ENCODE measurements around the gene ALKBH8. TPM values are rescaled to one million over a fixed set of nuclear protein-coding genes. Genes with fewer than 3 reads are reported as not detected.

Gene ALKBH8
- 10 to 100 TPM in 1 of 4 donors, 1 to 10 TPM in 3; 5.8 to 11.1 (median 7.0) TPM for total RNA-seq
- polyA plus RNA-seq = 1 to 10 TPM; 1.2 to 3.6 (median 1.6) TPM

DNA sequence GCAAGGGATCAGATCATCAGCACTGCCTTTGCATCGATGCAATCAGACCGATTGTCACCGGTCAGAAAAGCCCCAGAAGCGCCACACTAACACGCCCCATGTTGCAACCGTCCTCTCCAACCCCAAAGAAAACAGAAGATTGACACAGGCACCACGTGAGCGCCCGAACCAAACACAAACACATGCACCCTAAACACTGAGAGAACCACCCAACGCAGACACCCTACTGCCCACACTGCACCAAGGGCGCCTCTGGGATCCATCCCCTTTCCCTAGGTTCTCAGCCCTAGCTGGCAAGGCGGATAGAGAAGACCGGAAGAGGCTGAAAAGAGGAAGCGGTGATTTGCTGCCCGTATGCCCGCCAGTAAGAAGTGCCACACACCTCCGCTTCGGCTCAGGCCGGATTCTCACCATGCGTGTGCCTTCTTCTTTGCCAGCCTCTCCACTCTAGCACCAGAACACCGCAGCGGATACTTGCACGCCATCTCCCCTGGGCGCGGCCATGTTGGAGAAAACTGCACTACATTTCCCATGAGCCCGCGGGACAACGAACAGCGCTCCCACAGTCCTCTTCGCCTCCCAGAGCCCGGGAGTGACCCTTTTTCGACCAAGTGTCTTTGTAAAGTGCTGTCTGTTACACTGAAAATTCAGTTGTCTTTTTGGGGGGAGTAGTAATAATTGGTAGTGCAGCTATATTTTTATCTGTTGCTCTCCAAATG is at the start of gene ALKBH8:
Gene ALKBH8 (minus strand): TSS at position 517 of the 719 bp plus-strand sequence. CDS start 4,842 bp downstream, outside the sequence.
- Histone ChIP-seq H3K9me3 (no peaks in the 10 kb centered on the region), H3K36me3 (no peaks in the 10 kb centered on the region), H3K4me1 (peaks cover 0 to 26% (median 23%) of the 10 kb centered on the region in 4 donors), H3K27ac (peak within 1 kb of the TSS; percentile 79 to 85 (median 80)), H3K27me3 (no peaks in the 10 kb centered on the region), H3K4me3 (peak within 1 kb of the TSS; percentile 77 to 94 (median 87))
- TF ChIP-seq POLR2A (IDR thresholded peaks at IDR 0.05) (no peak), POLR2AphosphoS5 (IDR thresholded peaks at IDR 0.05) (peak in 2 of 4 donors; percentile 31 to 59)
- peak; percentile 84 for DNase-seq
- 0 to 1% methylated on average over 32 of the region's 32 CpGs for WGBS, 2 donors
- intact Hi-C loops (cut with DNase I) = no loop called here

DNA sequence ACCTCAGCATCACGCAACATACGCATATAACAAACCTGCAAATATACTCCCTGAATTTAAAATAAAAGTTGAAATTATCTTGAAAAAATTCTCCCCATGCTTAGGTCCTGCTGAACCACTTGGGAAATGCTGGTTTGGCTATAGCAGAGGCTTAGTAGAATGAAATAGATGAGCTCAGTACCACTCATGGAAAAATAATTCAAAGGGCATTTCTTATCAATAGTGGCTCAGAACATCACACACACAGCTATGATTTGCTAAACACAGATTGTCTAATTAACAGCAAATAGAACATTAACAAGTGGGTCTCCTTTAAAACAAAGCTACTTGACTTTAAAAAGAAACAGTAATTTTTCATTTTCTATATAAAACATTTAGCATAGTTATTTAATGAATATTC is 46.9 kb upstream of the ALKBH8 start:
- 96 to 100% methylated on average over 2 of the region's 2 CpGs for WGBS, 2 donors
- H3K4me1 ChIP-seq = no peaks in the 10 kb centered on the region
- no peaks in the 10 kb centered on the region for H3K36me3 ChIP-seq
- TF ChIP-seq, protein P1, sequence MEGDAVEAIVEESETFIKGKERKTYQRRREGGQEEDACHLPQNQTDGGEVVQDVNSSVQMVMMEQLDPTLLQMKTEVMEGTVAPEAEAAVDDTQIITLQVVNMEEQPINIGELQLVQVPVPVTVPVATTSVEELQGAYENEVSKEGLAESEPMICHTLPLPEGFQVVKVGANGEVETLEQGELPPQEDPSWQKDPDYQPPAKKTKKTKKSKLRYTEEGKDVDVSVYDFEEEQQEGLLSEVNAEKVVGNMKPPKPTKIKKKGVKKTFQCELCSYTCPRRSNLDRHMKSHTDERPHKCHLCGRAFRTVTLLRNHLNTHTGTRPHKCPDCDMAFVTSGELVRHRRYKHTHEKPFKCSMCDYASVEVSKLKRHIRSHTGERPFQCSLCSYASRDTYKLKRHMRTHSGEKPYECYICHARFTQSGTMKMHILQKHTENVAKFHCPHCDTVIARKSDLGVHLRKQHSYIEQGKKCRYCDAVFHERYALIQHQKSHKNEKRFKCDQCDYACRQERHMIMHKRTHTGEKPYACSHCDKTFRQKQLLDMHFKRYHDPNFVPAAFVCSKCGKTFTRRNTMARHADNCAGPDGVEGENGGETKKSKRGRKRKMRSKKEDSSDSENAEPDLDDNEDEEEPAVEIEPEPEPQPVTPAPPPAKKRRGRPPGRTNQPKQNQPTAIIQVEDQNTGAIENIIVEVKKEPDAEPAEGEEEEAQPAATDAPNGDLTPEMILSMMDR (IDR thresholded peaks at IDR 0.05) = no peak
- TF ChIP-seq POLR2AphosphoS5 (IDR thresholded peaks at IDR 0.05) = no peak
- intact Hi-C loops (cut with DNase I) = no loop called here
- peaks cover 0 to 3% (median 0%) of the 10 kb centered on the region in 3 donors for H3K27me3 ChIP-seq
- no peak for DNase-seq
- no peak overlapping the region for H3K4me3 ChIP-seq
- H3K9me3 ChIP-seq = no peaks in the 10 kb centered on the region
- H3K27ac ChIP-seq = no peak overlapping the region

DNA sequence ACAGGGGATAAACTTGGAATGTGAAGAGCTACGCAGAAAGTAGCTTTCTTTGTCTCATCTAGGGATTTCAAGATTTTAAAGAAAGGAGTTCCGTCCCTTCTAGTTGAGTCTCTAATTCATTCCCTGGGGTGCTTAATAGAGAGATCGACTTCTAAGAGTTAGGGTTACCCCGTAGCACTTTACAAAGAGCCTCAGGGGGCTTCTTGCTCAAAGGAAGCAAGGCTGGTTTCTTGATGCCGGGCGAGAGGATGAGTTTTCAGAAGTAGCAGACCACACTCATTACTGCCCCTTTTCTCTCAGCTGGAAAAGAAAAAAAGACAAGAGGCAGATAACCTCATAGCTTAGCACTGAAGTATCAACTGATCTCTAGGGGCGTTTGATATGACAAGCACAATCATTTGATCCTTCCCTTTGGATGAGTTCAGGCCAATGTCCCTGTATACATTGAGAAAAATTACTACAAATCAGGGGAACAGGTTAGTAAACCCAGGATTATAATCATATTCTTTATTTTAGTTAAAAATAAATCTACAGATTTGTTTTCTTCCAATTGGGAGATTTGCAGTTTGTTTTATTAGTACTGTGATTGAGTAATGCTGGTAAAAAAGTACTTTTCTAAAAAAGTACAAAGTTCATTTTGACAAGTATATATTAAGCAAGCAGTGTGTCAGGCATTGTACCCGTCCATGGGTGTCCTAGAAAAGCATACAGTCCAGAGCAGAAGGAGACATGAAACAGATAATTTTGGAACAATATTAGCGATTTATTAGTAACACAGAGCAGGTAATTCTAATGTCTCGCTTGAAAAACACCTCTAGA is 44.1 kb upstream of the ALKBH8 start:
- Histone ChIP-seq H3K4me1 (no peaks in the 10 kb centered on the region), H3K36me3 (no peaks in the 10 kb centered on the region), H3K4me3 (no peak overlapping the region), H3K27me3 (peaks cover 0 to 5% (median 0%) of the 10 kb centered on the region in 3 donors), H3K9me3 (no peaks in the 10 kb centered on the region), H3K27ac (no peak overlapping the region)
- no peak for DNase-seq
- intact Hi-C loops (cut with DNase I) = no loop called here
- 55 to 63% methylated on average over 10 of the region's 10 CpGs for WGBS, 2 donors
- TF ChIP-seq POLR2A (IDR thresholded peaks at IDR 0.05) (no peak), EP300 (IDR thresholded peaks at IDR 0.05) (no peak), POLR2AphosphoS5 (IDR thresholded peaks at IDR 0.05) (no peak)
- TF ChIP-seq, protein P1 (IDR thresholded peaks at IDR 0.05) = no peak

DNA sequence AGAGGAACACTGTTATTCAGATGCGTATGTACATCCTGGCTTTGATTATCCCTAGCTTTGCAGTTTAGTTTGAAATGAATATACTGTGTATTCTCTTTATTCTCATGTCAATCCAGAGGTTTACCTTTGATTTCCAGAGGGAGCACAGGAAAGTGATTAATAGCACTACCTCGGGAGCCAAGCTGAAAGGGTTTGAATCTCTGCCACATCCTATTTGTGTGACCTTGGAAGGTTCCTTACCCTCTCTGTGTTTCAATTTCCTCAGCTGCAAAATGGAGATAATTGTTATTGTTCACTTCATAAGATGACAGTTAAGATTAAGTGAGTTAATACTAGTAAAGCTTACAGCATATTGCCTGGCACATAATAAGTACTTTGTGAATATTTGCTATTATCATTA is 43.3 kb upstream of the ALKBH8 start:
- Histone ChIP-seq H3K27ac (no peak overlapping the region), H3K27me3 (peaks cover 0 to 5% (median 0%) of the 10 kb centered on the region in 3 donors), H3K9me3 (no peaks in the 10 kb centered on the region), H3K4me3 (no peak overlapping the region), H3K36me3 (no peaks in the 10 kb centered on the region), H3K4me1 (no peaks in the 10 kb centered on the region)
- intact Hi-C loops (cut with DNase I) = no loop called here
- 37 to 48% methylated on average over 2 of the region's 2 CpGs for WGBS, 2 donors
- TF ChIP-seq, protein P1 (IDR thresholded peaks at IDR 0.05) = no peak
- TF ChIP-seq POLR2AphosphoS5 (IDR thresholded peaks at IDR 0.05) = no peak
- TF ChIP-seq POLR2A (IDR thresholded peaks at IDR 0.05) = no peak
- no peak for TF ChIP-seq EP300 (IDR thresholded peaks at IDR 0.05)
- DNase-seq = no peak

GRCh38 chr11:107606141-107606540 is 40.6 kb upstream of the ALKBH8 start:
- Histone ChIP-seq H3K4me3 (no peak overlapping the region), H3K36me3 (no peaks in the 10 kb centered on the region), H3K27me3 (peaks cover 0 to 5% (median 0%) of the 10 kb centered on the region in 3 donors), H3K4me1 (no peaks in the 10 kb centered on the region), H3K27ac (no peak overlapping the region), H3K9me3 (no peaks in the 10 kb centered on the region)
- no peak for TF ChIP-seq POLR2A (IDR thresholded peaks at IDR 0.05)
- TF ChIP-seq POLR2AphosphoS5 (IDR thresholded peaks at IDR 0.05) = no peak
- TF ChIP-seq, protein P1 (IDR thresholded peaks at IDR 0.05) = no peak
- DNase-seq = no peak
- WGBS, 2 donors = 71 to 83% methylated on average over 3 of the region's 3 CpGs
- intact Hi-C loops (cut with DNase I) = no loop called here

Data from sigmoid colon (tissue), 7 donors.